ENCODE measurements around the gene FBXO47. TPM values are rescaled to one million over a fixed set of nuclear protein-coding genes. Genes with fewer than 3 reads are reported as not detected.

The FBXO47 gene
- under 1 TPM in 1 of 2 donors, not detected in 1; 0.18 TPM for total RNA-seq

- Mint-ChIP-seq H3K27ac (peak within 1 kb of the TSS; percentile 0 to 77), H3K9me3 (no peaks in the 10 kb centered on the region), H3K36me3 (peaks cover 0 to 4% of the 10 kb centered on the region in 2 donors)
- peak; percentile 96 to 98 for ATAC-seq
- peak; percentile 73 for DNase-seq (ENCODE audit: low spot score in 2 of 2)
Measured at GRCh38 chr17:38967290-38967738, at the start of gene FBXO47. Gene FBXO47 (minus strand): TSS chr17:38967403. CDS start chr17:38963025, 4,378 bp downstream.

DNA sequence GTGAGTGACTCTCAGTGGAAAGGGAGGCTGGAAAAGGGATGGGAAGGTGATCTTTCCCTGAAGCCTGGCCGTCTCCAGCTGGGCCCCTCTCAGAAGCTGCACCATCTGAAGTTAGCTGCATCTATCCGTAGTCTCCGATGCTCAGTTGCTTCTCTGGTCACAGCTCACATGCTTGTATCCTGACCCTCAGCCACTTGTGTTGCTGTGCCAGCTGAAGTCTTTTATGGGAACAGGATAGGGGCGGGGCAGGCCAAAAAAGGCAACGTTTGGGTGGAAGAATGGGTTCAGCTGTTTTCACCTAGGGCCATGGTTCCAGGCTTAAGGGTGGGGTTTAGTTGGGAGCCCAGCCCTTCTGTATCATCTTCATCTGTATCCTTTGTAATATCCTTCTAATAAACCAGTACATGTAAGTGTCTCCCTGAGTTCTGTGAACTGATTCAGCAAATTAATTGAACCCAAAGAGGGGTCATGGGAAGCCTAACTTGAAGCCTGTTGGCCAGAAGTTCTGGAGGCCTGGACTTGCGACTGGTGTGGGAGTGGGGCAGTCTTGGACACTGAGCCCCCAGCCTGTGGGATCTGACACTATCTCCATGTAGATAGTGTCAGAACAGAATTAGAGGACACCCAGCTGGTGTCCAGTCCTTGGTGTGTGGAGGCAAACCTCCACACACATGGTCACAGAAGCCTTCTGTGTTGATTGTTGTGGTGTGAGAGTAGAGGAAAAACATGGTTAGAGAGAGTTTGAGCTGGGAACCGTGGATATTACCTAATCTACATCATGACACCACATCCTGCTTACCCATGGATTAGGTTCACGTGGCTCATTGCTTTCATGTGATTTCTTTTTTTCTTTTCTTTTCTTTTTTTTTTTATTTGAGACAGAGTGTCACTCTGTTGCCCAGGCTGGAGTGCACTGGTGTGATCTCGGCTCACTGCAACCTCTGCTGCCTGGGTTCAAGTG is 49.3 kb upstream of the FBXO47 start:
- DNase-seq (ENCODE audit: low spot score in 2 of 2) (no peak), ATAC-seq (peak; percentile 26 to 70)
- Mint-ChIP-seq H3K9me3 (no peaks in the 10 kb centered on the region), H3K36me3 (no peaks in the 10 kb centered on the region), H3K27ac (peak overlapping the region; percentile 55 to 75)

- H3K27ac Mint-ChIP-seq = no peak overlapping the region
- ATAC-seq (no peak), DNase-seq (ENCODE audit: low spot score in 2 of 2) (no peak)
- no peaks in the 10 kb centered on the region for H3K9me3 Mint-ChIP-seq
- no peaks in the 10 kb centered on the region for H3K36me3 Mint-ChIP-seq
Measured at GRCh38 chr17:39015546-39015935, 48.3 kb upstream of the FBXO47 start.

GRCh38 chr17:39014795-39015545 is 47.8 kb upstream of the FBXO47 start:
- DNase-seq (ENCODE audit: low spot score in 2 of 2) (no peak), ATAC-seq (no peak)
- Mint-ChIP-seq H3K27ac (peak overlapping the region in 1 of 2 donors; percentile 18), H3K36me3 (no peaks in the 10 kb centered on the region), H3K9me3 (no peaks in the 10 kb centered on the region)

- Mint-ChIP-seq H3K36me3 (no peaks in the 10 kb centered on the region), H3K27ac (peak overlapping the region in 1 of 2 donors; percentile 18), H3K9me3 (no peaks in the 10 kb centered on the region)
- DNase-seq (ENCODE audit: low spot score in 2 of 2) = no peak
- no peak for ATAC-seq
Measured at GRCh38 chr17:39014044-39014794, 47.0 kb upstream of the FBXO47 start.

DNA sequence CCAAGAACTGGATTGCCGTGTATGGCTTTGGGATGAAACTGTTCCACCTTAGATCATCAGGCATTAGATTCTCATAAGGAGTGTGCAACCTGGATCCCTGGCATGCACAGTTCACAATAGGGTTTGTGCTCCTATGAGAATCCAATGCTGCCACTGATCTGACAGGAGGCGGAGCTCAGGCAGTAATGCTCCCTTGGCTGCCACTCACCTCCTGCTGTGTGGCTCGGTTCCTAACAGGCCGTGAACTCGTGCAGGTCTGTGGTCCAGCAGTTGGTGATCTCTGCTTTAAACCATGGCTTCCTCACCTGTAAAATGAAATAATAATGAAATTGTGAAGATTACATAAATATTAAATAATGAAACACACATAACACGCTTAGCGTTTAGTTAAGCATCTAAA is 45.5 kb upstream of the FBXO47 start:
- no peak for ATAC-seq
- Mint-ChIP-seq H3K27ac (no peak overlapping the region), H3K9me3 (no peaks in the 10 kb centered on the region), H3K36me3 (no peaks in the 10 kb centered on the region)
- no peak for DNase-seq (ENCODE audit: low spot score in 2 of 2)

GRCh38 chr17:39011907-39012468 is 44.8 kb upstream of the FBXO47 start:
- no peak for ATAC-seq
- H3K27ac Mint-ChIP-seq = no peak overlapping the region
- no peaks in the 10 kb centered on the region for H3K9me3 Mint-ChIP-seq

DNA sequence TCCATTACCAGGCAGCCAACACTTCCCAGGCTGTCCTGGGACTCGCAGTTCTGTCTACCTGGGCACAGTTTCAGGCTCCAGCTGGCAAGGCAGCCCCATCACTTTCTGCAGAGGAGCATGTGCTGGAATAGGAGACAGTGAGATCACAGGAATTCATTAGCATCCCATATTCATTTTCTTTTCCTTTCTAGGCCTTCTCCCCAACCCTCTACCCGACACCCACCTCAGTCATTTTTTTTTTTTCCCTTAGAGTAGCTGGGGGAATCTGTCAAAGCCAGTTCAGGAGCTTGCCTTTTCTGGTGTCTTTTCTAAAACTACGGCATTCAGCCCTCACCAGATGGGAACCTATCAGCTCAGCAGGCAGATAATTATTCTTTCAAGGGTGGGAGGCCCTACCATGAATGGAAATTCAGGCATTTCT is 42.4 kb upstream of the FBXO47 start:
- Mint-ChIP-seq H3K27ac (no peak overlapping the region), H3K9me3 (no peaks in the 10 kb centered on the region), H3K36me3 (no peaks in the 10 kb centered on the region)
- ATAC-seq (no peak), DNase-seq (ENCODE audit: low spot score in 2 of 2) (no peak)

More at GRCh38 chr17:39011907-39012468, 44.8 kb upstream of the FBXO47 start:
- H3K36me3 Mint-ChIP-seq = no peaks in the 10 kb centered on the region
- no peak for DNase-seq (ENCODE audit: low spot score in 2 of 2)

DNA sequence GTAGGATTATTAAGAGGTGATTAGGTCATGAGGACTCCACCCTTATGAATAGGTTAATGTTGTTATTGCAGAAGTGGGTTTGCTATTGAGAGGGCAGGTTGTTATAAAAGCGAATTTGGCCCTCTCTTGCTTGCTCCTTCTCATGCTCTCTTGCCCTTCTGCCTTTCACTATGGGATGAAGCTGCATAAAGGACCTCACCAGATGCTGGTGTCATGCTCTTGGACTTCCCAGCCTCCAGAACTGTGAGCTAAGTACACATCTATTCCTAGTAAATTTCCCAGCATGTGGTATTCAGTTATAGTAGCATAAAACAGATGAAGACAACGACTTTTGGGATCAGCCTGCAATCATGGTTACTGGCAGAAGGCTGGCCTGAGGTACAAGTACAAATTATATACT is 41.4 kb upstream of the FBXO47 start:
- DNase-seq (ENCODE audit: low spot score in 2 of 2) = no peak
- peaks cover 0 to 4% of the 10 kb centered on the region in 2 donors for H3K9me3 Mint-ChIP-seq
- H3K36me3 Mint-ChIP-seq = peaks cover 0 to 6% of the 10 kb centered on the region in 2 donors
- no peak for ATAC-seq
- H3K27ac Mint-ChIP-seq = no peak overlapping the region

DNA sequence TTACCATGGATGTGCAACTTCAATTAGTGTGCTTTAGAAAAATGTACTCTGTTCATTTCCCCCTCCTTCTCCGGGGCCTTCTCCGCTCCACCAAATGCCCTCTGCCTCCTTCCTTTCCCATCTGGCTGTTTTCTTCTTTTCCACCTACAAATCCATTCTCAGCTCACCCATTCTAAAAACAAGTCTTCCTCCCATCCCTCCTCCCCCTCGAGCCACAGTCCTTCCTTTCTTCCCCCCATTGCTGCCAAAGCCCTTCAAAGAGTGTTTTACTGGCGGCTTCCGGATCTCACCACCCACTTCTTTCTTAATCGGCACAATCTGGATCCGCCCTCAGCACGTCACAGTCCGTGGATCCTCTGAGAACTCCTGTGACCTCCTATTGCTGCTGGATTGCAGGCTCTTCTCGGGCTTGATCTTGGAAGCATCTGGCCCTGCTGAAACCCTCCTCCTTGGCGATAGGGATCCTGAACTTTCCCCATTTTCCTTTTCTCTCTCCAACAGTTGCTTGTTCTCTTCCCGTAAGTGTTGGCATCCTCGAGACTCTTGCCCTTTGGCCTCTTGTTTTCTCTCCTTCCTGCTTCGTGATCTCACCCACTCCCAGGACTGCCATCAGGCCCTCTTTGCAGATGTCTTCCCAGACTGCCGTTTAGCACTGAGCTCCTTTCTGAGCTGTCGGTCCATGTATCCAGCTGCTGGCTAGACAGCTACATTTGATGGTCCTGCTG is 36.0 kb upstream of the FBXO47 start:
- peak in 1 of 2 donors; percentile 21 for DNase-seq (ENCODE audit: low spot score in 2 of 2)
- ATAC-seq = peak; percentile 50 to 74
- Mint-ChIP-seq H3K36me3 (peaks cover 0 to 12% of the 10 kb centered on the region in 2 donors), H3K27ac (peak overlapping the region in 1 of 2 donors; percentile 78), H3K9me3 (peaks cover 0 to 19% of the 10 kb centered on the region in 2 donors)

GRCh38 chr17:39001703-39002637 is 34.8 kb upstream of the FBXO47 start:
- ATAC-seq = peak in 1 of 2 donors; percentile 67
- Mint-ChIP-seq H3K9me3 (peaks cover under 1 to 25% of the 10 kb centered on the region in 2 donors), H3K36me3 (peaks cover 0 to 19% of the 10 kb centered on the region in 2 donors), H3K27ac (peak overlapping the region; percentile 78 to 86)
- DNase-seq (ENCODE audit: low spot score in 2 of 2) = no peak

GRCh38 chr17:39000021-39000601 is 32.9 kb upstream of the FBXO47 start:
- DNase-seq (ENCODE audit: low spot score in 2 of 2) (no peak), ATAC-seq (no peak)
- H3K27ac Mint-ChIP-seq = no peak overlapping the region
- peaks cover 9 to 37% of the 10 kb centered on the region in 2 donors for H3K9me3 Mint-ChIP-seq
- H3K36me3 Mint-ChIP-seq = peaks cover 6 to 29% of the 10 kb centered on the region in 2 donors

- ATAC-seq (no peak), DNase-seq (ENCODE audit: low spot score in 2 of 2) (no peak)
- Mint-ChIP-seq H3K9me3 (peaks cover 9 to 26% of the 10 kb centered on the region in 2 donors), H3K27ac (peak overlapping the region in 1 of 2 donors; percentile 29), H3K36me3 (peaks cover 6 to 23% of the 10 kb centered on the region in 2 donors)
Measured at GRCh38 chr17:38996660-38997337, 29.6 kb upstream of the FBXO47 start.

DNA sequence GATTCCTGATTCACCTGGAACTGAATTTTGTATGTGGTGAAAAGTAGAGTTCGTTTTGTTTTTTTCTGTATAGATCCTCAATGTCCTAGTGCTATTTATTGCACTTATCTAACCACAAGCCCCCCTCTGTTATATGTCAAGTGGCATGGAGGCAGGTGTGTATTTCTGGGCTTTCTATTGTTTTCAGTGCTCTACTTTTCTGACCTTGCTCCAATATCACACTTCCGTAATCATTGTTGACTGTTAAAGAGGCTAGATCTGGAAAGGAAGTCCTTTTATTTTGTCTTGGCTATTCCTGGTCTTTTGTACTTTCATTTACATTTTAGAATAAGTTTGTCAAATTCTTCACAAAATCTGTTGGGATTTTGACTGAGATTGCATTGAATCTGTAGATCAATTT is 26.8 kb upstream of the FBXO47 start:
- no peak for ATAC-seq

More for the DNA sequence above, 26.8 kb upstream of the FBXO47 start:
- no peak for DNase-seq (ENCODE audit: low spot score in 2 of 2)
- H3K27ac Mint-ChIP-seq = no peak overlapping the region
- peaks cover 6 to 23% of the 10 kb centered on the region in 2 donors for H3K36me3 Mint-ChIP-seq
- peaks cover 9 to 23% of the 10 kb centered on the region in 2 donors for H3K9me3 Mint-ChIP-seq

Measured in activated naive CD4-positive, alpha-beta T cell treated with anti-CD3 and anti-CD28 coated beads, Interleukin-2, amount 50 U/mL, for 72 hours (primary cell).